WTC11 (cell line): Measurements from ENCODE around the gene CPXM1. TPM values are rescaled to one million over a fixed set of nuclear protein-coding genes. Genes with fewer than 3 reads are reported as not detected.
"Not testable (repeated sequence)": the region's sequence is repeated elsewhere in the genome, so short reads cannot be mapped to it uniquely, and the experiment has no call there.

Experiments used
- ATAC-seq: fragments of 200-7000 bp; cut with Tn5 transposase; 2 replicates; pipeline ENCODE4 v1.10.0; 2021; ENCODE audit warnings: mild to moderate bottlenecking, moderate library complexity
- CTCF ChIA-PET: fragments of 300-600 bp; sonication (Branson Sonifier 250); formaldehyde crosslinking; loops from one replicate; lab custom pipeline; 2021; ENCODE audit warnings: antibody characterized with exemption; lab: Charles Lee
- POLR2A ChIA-PET: fragments of 350-600 bp; sonication (Branson Sonifier 250); formaldehyde crosslinking; loops from one replicate; lab custom pipeline; 2021; ENCODE audit warnings: antibody characterized with exemption; lab: Charles Lee
- DNase-seq: peaks from one replicate; pipeline ENCODE4 v3.0.0; 2021; ENCODE audit warnings: low spot score
- H3K27ac Mint-ChIP-seq: 2 replicates; pipeline ENCODE4 v1.8.0; 2021; ENCODE audit warnings: mixed read lengths
- H3K27me3 Mint-ChIP-seq: 2 replicates; pipeline ENCODE4 v1.8.0; 2021; ENCODE audit warnings: low read depth, mild to moderate bottlenecking, moderate library complexity, mixed read lengths
- H3K36me3 Mint-ChIP-seq: 2 replicates; pipeline ENCODE4 v1.8.0; 2021; ENCODE audit warnings: mixed read lengths
- H3K4me1 Mint-ChIP-seq: 2 replicates; pipeline ENCODE4 v1.8.0; 2022; ENCODE audit warnings: mixed read lengths
- H3K4me3 Mint-ChIP-seq: 2 replicates; pipeline ENCODE4 v1.8.0; 2021; ENCODE audit warnings: mild to moderate bottlenecking, moderate library complexity, mixed read lengths
- H3K9me3 Mint-ChIP-seq: 2 replicates; pipeline ENCODE4 v1.8.0; 2021; ENCODE audit warnings: mixed read lengths
- CREM ChIP-seq: sonication (generic); formaldehyde crosslinking; IDR thresholded peaks from 2 replicates; pipeline ENCODE4 v1.8.1; 2022; ENCODE audit warnings: mild to moderate bottlenecking, missing genetic modification reagents, moderate library complexity
- FOXJ3 ChIP-seq: sonication (generic); formaldehyde crosslinking; IDR thresholded peaks from 2 replicates; pipeline ENCODE4 v1.9.0; 2021; ENCODE audit warnings: missing genetic modification reagents, mild to moderate bottlenecking, borderline replicate concordance
- HMGA2 ChIP-seq: fragments of 250-450 bp; sonication (Bioruptor Pico); IDR thresholded peaks from 2 replicates; pipeline ENCODE4 v1.4.0; 2021; ENCODE audit warnings: mild to moderate bottlenecking, moderate library complexity
- MLX ChIP-seq: sonication (generic); formaldehyde crosslinking; IDR thresholded peaks from 2 replicates; pipeline ENCODE4 v1.8.1; 2023; ENCODE audit warnings: mild to moderate bottlenecking, missing genetic modification reagents, moderate library complexity
- NR3C1 ChIP-seq: sonication (generic); formaldehyde crosslinking; conservative IDR thresholded peaks from 2 replicates; pipeline ENCODE4 v1.8.1; 2023; ENCODE audit warnings: low read depth, mild to moderate bottlenecking, missing genetic modification reagents
- SOX15 ChIP-seq: fragments of 250-450 bp; sonication (Bioruptor Pico); IDR thresholded peaks from 2 replicates; pipeline ENCODE4 v1.9.0; 2021; ENCODE audit warnings: mild to moderate bottlenecking
- TP53 ChIP-seq: sonication (generic); formaldehyde crosslinking; IDR thresholded peaks from 2 replicates; pipeline ENCODE4 v1.8.1; 2023; ENCODE audit warnings: mild to moderate bottlenecking, missing genetic modification reagents
- ZBTB43 ChIP-seq: sonication (generic); formaldehyde crosslinking; IDR thresholded peaks from 2 replicates; pipeline ENCODE4 v1.8.1; 2023; ENCODE audit warnings: mild to moderate bottlenecking, missing genetic modification reagents
- ZNF232 ChIP-seq: sonication (generic); formaldehyde crosslinking; IDR thresholded peaks from 2 replicates; pipeline ENCODE4 v1.8.0; 2022; ENCODE audit warnings: mild to moderate bottlenecking, missing genetic modification reagents
- ZNF317 ChIP-seq: sonication (generic); formaldehyde crosslinking; IDR thresholded peaks from 2 replicates; pipeline ENCODE4 v1.8.1; 2023; ENCODE audit warnings: low read depth, mild to moderate bottlenecking, moderate library complexity, missing genetic modification reagents, borderline replicate concordance
- ZNF416 ChIP-seq: fragments of 250-450 bp; sonication (Bioruptor Pico); IDR thresholded peaks from 2 replicates; pipeline ENCODE4 v1.9.0; 2021; ENCODE audit warnings: mild to moderate bottlenecking, inconsistent platforms
- ZNF671 ChIP-seq: fragments of 250-450 bp; sonication (Bioruptor Pico); IDR thresholded peaks from 2 replicates; pipeline ENCODE4 v1.8.0; 2021; ENCODE audit warnings: mild to moderate bottlenecking
- total RNA-seq: library from RNA; stranded (reverse); gene quantifications from 3 replicates; pipeline ENCODE4 v1.2.3, GENCODE V29; 2021
- TF ChIP-seq, protein P1 (sequence below): fragments of 250-450 bp; sonication (Bioruptor Pico); IDR thresholded peaks from 2 replicates; pipeline ENCODE4 v1.8.0; 2021; ENCODE audit warnings: mild to moderate bottlenecking
- TF ChIP-seq, protein P2 (sequence below): sonication (generic); formaldehyde crosslinking; IDR thresholded peaks from 2 replicates; pipeline ENCODE4 v1.8.0; 2023; ENCODE audit warnings: missing genetic modification reagents
- TF ChIP-seq, protein P3 (sequence below): sonication (generic); formaldehyde crosslinking; IDR thresholded peaks from 2 replicates; pipeline ENCODE4 v1.8.0; 2022; ENCODE audit warnings: mild to moderate bottlenecking, missing genetic modification reagents

Gene CPXM1
- total RNA-seq, 1 experiment from 2014 or later: 51.2 TPM

- H3K27ac Mint-ChIP-seq: no peak overlapping the region
- DNase-seq: no peak
- ChIA-PET CTCF (interaction anchor here (1.6 kb wide), 1 partner anchor 138 kb away, joined by 4 read pairs; no protein-coding TSS in a partner anchor), POLR2A (interaction anchor here (0.7 kb wide), 1 partner anchor 11 kb away, joined by 13 read pairs; no protein-coding TSS in a partner anchor)
- peaks cover 25% of the 10 kb centered on the region for H3K9me3 Mint-ChIP-seq
- peaks cover 80% of the 10 kb centered on the region for H3K27me3 Mint-ChIP-seq
- TF ChIP-seq, protein P1, sequence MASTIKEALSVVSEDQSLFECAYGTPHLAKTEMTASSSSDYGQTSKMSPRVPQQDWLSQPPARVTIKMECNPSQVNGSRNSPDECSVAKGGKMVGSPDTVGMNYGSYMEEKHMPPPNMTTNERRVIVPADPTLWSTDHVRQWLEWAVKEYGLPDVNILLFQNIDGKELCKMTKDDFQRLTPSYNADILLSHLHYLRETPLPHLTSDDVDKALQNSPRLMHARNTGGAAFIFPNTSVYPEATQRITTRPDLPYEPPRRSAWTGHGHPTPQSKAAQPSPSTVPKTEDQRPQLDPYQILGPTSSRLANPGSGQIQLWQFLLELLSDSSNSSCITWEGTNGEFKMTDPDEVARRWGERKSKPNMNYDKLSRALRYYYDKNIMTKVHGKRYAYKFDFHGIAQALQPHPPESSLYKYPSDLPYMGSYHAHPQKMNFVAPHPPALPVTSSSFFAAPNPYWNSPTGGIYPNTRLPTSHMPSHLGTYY: no peak
- no peak for TF ChIP-seq SOX15 (CRISPR knock-in tag)
- no peak for TF ChIP-seq NR3C1 (CRISPR knock-in tag)
- no peak for TF ChIP-seq MLX (CRISPR knock-in tag)
- TF ChIP-seq ZNF416 (CRISPR knock-in tag): no peak
- no peak for TF ChIP-seq FOXJ3 (CRISPR knock-in tag)
- TF ChIP-seq ZBTB43 (CRISPR knock-in tag): no peak
- TF ChIP-seq, protein P2, sequence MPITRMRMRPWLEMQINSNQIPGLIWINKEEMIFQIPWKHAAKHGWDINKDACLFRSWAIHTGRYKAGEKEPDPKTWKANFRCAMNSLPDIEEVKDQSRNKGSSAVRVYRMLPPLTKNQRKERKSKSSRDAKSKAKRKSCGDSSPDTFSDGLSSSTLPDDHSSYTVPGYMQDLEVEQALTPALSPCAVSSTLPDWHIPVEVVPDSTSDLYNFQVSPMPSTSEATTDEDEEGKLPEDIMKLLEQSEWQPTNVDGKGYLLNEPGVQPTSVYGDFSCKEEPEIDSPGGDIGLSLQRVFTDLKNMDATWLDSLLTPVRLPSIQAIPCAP: no peak
- TF ChIP-seq, all 79 proteins: peak for 0
- Mint-ChIP-seq H3K4me3 (no peak overlapping the region), H3K4me1 (peaks cover 8% of the 10 kb centered on the region), H3K36me3 (no peaks in the 10 kb centered on the region)
- no peak for ATAC-seq
Observed at GRCh38 chr20:2809690-2810089, 9.3 kb upstream of the CPXM1 start.

DNA sequence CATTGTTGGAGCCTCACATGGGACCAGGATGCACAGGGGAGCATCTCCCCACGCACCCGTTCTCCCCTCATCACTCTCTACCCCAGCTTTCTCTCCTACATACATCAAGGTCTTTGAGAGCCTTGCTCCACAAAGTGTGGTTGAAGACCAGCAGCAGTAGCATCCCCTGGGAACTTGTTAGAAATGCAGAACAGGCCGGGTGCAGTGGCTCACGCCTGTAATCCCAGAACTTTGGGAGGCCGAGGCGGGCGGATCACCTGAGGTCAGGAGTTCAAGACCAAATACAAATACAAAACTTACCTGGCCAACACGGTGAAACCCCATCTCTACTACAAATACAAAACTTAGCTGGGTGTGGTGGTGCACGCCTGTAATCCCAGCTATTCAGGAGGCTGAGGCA lies 7.5 kb upstream of the CPXM1 start:
- H3K27ac Mint-ChIP-seq, H3K36me3 Mint-ChIP-seq, H3K4me3 Mint-ChIP-seq, ATAC-seq, DNase-seq, POLR2A ChIA-PET: not testable (repeated sequence)
- H3K27me3 Mint-ChIP-seq: peaks cover 93% of the 10 kb centered on the region
- H3K4me1 Mint-ChIP-seq: peaks cover 12% of the 10 kb centered on the region
- CTCF ChIA-PET: interaction anchor here (1.6 kb wide), 1 partner anchor 136 kb away, joined by 4 read pairs; no protein-coding TSS in a partner anchor
- peaks cover 21% of the 10 kb centered on the region for H3K9me3 Mint-ChIP-seq

GRCh38 chr20:2807019-2807418 lies 6.6 kb upstream of the CPXM1 start:
- H3K27ac Mint-ChIP-seq: no peak overlapping the region
- peaks cover 93% of the 10 kb centered on the region for H3K27me3 Mint-ChIP-seq
- no peaks in the 10 kb centered on the region for H3K36me3 Mint-ChIP-seq
- peaks cover 12% of the 10 kb centered on the region for H3K4me1 Mint-ChIP-seq
- no peak for ATAC-seq
- peaks cover 14% of the 10 kb centered on the region for H3K9me3 Mint-ChIP-seq
- ChIA-PET POLR2A (no interaction called here), CTCF (interaction anchor here (1.1 kb wide), 1 partner anchor 10 kb away, joined by 3 read pairs; the partner anchor contains the start of gene TMEM239)
- no peak overlapping the region for H3K4me3 Mint-ChIP-seq
- TF ChIP-seq ZNF671 (CRISPR knock-in tag): no peak
- TF ChIP-seq CREM (CRISPR knock-in tag): no peak
- TF ChIP-seq MLX (CRISPR knock-in tag): no peak
- TF ChIP-seq TP53 (CRISPR knock-in tag): no peak
- TF ChIP-seq ZNF317 (CRISPR knock-in tag): no peak
- TF ChIP-seq ZNF232: no peak
- TF ChIP-seq, protein P3, sequence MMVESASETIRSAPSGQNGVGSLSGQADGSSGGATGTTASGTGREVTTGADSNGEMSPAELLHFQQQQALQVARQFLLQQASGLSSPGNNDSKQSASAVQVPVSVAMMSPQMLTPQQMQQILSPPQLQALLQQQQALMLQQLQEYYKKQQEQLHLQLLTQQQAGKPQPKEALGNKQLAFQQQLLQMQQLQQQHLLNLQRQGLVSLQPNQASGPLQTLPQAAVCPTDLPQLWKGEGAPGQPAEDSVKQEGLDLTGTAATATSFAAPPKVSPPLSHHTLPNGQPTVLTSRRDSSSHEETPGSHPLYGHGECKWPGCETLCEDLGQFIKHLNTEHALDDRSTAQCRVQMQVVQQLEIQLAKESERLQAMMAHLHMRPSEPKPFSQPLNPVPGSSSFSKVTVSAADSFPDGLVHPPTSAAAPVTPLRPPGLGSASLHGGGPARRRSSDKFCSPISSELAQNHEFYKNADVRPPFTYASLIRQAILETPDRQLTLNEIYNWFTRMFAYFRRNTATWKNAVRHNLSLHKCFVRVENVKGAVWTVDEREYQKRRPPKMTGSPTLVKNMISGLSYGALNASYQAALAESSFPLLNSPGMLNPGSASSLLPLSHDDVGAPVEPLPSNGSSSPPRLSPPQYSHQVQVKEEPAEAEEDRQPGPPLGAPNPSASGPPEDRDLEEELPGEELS (CRISPR knock-in tag): no peak
- TF ChIP-seq HMGA2: no peak
- no peak for DNase-seq
